Left lung (tissue), 10 donors: ENCODE data around the gene ANK2. TPM values are rescaled to one million over a fixed set of nuclear protein-coding genes. Genes with fewer than 3 reads are reported as not detected.
A peak's percentile ranks its signal among the peaks of the same experiment; 100 is the strongest.

Experiments
- ATAC-seq: fragments of 200-7000 bp; cut with Tn5 transposase; one replicate; pipeline ENCODE4 v1.9.1; 2020; ENCODE audit warnings: moderate library complexity
- DNase-seq, 4 donors: peaks; one replicate each; pipeline ENCODE4 v3.0.0-alpha.2; 2013 to 2020
- H3K27ac ChIP-seq, 2 donors: fragments of 200-600 bp; sonication (generic) in 1 of 2; one replicate each; pipeline versions ENCODE4 v1.5.0 to v1.8.0; 2020 to 2021
- H3K27me3 ChIP-seq, 2 donors: fragments of 200-600 bp; sonication (generic) in 1 of 2; one replicate each; pipeline versions ENCODE4 v1.5.0 to v1.8.0; 2020 to 2021
- H3K36me3 ChIP-seq, 2 donors: fragments of 200-600 bp; sonication (generic) in 1 of 2; one replicate each; pipeline versions ENCODE4 v1.5.0 to v1.8.0; 2020 to 2021
- H3K4me1 ChIP-seq, 2 donors: fragments of 200-600 bp; one replicate each; pipeline ENCODE4 v1.8.0; 2021
- H3K4me3 ChIP-seq, 2 donors: fragments of 200-600 bp; sonication (generic) in 1 of 2; one replicate each; pipeline versions ENCODE4 v1.5.0 to v1.8.0; 2020 to 2021; ENCODE audit warnings: mild to moderate bottlenecking in 1 of 2
- H3K9me3 ChIP-seq, 2 donors: fragments of 200-600 bp; sonication (generic) in 1 of 2; one replicate each; pipeline versions ENCODE4 v1.5.0 to v1.8.0; 2020 to 2021
- intact Hi-C, 2 donors: fragments of 100-400 bp; cut with DNase I; formaldehyde crosslinking; loops; one replicate each; pipeline versions ENCODE4 v1.11.2 to v1.14.2; 2022
- polyA plus RNA-seq, 6 donors: library from polyadenylated mRNA; unstranded; fragments of 120-200 nt; gene quantifications; one replicate each; pipeline ENCODE4 v1.2.1, GENCODE V29; 2013; ENCODE audit not compliant: insufficient read length in 6 of 6
- total RNA-seq, 2 donors: library from RNA; stranded (reverse); fragmentation: NEBNext Ultra II Directional; extraction: Animal tissue kit (Norgen Biotek cat#: 25700); gene quantifications; one replicate each; pipeline ENCODE4 v1.2.1, GENCODE V29; 2021
- TF ChIP-seq, protein P1 (sequence below), 2 donors: fragments of 200-600 bp; sonication (generic) in 1 of 2; IDR thresholded peaks; one replicate each; pipeline versions ENCODE4 v1.5.0 to v1.8.0; 2021; ENCODE audit warnings: antibody characterized with exemption in 2 of 2
- donor health status: DM: no; HTN: yes; CAD: no.
- donor health status: DM: no; HTN: no; CAD: no.

The ANK2 gene
- total and polyA plus RNA-seq, 8 donors, result 18.2 to 33.2 (median 28.8) TPM

DNA sequence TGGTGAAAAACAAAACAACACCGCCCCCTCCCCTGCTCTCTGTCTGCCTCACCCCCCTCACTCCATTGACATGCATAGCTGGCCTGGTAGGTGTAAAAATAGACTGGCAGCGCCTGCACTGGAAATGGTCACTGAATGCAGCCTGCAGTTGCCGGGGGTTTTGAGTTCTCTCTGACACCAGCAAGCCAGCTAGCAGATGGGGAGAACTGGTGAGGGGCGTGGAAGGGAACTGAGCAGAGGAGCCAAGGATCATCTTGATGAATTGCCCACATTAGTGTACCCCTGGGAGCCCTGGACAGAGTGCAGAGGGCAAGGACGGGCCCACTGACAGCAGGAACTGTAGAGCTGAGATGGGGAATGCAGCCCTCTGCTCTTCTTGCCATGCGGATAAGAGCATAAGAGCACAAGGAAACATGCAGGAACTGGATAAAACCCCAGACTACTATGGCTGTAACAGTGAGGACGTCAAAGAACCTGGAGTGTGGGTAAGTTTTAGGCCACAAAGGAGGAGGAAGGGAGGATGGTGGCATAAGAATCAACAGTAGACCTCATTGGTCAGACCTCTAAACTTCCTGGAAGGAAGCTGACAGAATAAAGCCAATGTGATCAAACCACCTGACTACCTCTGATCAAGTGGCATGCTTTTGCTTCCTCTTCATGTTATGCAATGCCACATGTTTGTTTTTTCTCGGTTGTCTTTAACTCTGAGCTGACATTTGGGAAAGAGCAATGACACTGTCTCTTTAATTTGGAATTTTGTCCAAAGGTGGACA lies 96.3 kb downstream of the ANK2 start:
- TF ChIP-seq, protein P1, sequence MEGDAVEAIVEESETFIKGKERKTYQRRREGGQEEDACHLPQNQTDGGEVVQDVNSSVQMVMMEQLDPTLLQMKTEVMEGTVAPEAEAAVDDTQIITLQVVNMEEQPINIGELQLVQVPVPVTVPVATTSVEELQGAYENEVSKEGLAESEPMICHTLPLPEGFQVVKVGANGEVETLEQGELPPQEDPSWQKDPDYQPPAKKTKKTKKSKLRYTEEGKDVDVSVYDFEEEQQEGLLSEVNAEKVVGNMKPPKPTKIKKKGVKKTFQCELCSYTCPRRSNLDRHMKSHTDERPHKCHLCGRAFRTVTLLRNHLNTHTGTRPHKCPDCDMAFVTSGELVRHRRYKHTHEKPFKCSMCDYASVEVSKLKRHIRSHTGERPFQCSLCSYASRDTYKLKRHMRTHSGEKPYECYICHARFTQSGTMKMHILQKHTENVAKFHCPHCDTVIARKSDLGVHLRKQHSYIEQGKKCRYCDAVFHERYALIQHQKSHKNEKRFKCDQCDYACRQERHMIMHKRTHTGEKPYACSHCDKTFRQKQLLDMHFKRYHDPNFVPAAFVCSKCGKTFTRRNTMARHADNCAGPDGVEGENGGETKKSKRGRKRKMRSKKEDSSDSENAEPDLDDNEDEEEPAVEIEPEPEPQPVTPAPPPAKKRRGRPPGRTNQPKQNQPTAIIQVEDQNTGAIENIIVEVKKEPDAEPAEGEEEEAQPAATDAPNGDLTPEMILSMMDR (IDR thresholded peaks at IDR 0.05), result no peak
- intact Hi-C loops, result no loop called here
- Histone ChIP-seq H3K27ac (no peak overlapping the region), H3K9me3 (no peaks in the 10 kb centered on the region), H3K4me1 (peaks cover 0 to 11% of the 10 kb centered on the region in 2 donors), H3K27me3 (no peaks in the 10 kb centered on the region), H3K36me3 (no peaks in the 10 kb centered on the region), H3K4me3 (no peak overlapping the region)
- peak; percentile 30 for ATAC-seq
- DNase-seq, result peak in 1 of 4 donors; percentile 32

DNA sequence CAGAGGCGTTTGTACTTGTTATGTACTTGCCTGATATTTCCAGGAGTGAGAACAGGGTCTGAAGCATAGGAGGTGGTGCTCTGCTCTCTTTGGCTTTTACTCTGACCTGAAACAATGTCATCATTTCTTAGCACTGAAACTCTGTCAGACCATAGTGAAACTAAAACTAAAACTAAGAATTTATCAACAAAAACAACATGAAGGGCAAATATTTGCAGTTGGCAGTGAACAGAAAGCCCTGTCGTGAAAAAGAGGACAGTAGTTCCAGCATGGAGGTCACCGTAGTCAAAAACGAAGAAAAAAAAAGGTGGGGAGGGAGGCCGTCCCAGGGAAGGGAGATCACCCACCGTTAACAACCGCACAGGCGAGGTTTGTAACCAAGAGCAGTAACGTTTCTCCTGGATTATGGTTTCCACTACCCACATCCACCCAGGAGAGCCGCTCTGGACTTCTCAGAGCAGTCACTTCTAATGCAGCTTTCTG lies 97.5 kb downstream of the ANK2 start:
- TF ChIP-seq, protein P1 (IDR thresholded peaks at IDR 0.05), result no peak
- DNase-seq, result no peak
- Histone ChIP-seq H3K27ac (no peak overlapping the region), H3K9me3 (no peaks in the 10 kb centered on the region), H3K4me1 (peaks cover 0 to 11% of the 10 kb centered on the region in 2 donors), H3K27me3 (no peaks in the 10 kb centered on the region), H3K36me3 (no peaks in the 10 kb centered on the region), H3K4me3 (peak overlapping the region in 1 of 2 donors; percentile 18)
- peak; percentile 56 for ATAC-seq
- intact Hi-C loops, result no loop called here

GRCh38 chr4:113147498-113148111 lies 98.2 kb downstream of the ANK2 start:
- Histone ChIP-seq H3K4me3 (no peak overlapping the region), H3K9me3 (no peaks in the 10 kb centered on the region), H3K36me3 (no peaks in the 10 kb centered on the region), H3K27ac (no peak overlapping the region), H3K4me1 (peaks cover 0 to 11% of the 10 kb centered on the region in 2 donors), H3K27me3 (no peaks in the 10 kb centered on the region)
- DNase-seq (peak in 1 of 4 donors; percentile 15), ATAC-seq (peak; percentile 11)
- TF ChIP-seq, protein P1 (IDR thresholded peaks at IDR 0.05), result no peak
- intact Hi-C loops, result no loop called here

GRCh38 chr4:113148925-113149324 lies 99.5 kb downstream of the ANK2 start:
- Histone ChIP-seq H3K36me3 (no peaks in the 10 kb centered on the region), H3K27me3 (no peaks in the 10 kb centered on the region), H3K4me3 (no peak overlapping the region), H3K9me3 (no peaks in the 10 kb centered on the region), H3K4me1 (peaks cover 0 to 11% of the 10 kb centered on the region in 2 donors), H3K27ac (no peak overlapping the region)
- no peak for DNase-seq
- ATAC-seq, result no peak
- TF ChIP-seq, protein P1 (IDR thresholded peaks at IDR 0.05), result no peak
- intact Hi-C loops, result no loop called here

GRCh38 chr4:113153529-113154101 lies 104.2 kb downstream of the ANK2 start:
- no peak for DNase-seq
- H3K9me3 ChIP-seq, result no peaks in the 10 kb centered on the region
- H3K27me3 ChIP-seq, result no peaks in the 10 kb centered on the region
- no peak overlapping the region for H3K27ac ChIP-seq
- intact Hi-C loops, result no loop called here
- TF ChIP-seq, protein P1 (IDR thresholded peaks at IDR 0.05), result no peak
- H3K4me1 ChIP-seq, result no peaks in the 10 kb centered on the region
- peak; percentile 87 for ATAC-seq
- H3K36me3 ChIP-seq, result no peaks in the 10 kb centered on the region
- no peak overlapping the region for H3K4me3 ChIP-seq
